ENCODE data around the gene E2F2.
A peak's percentile ranks its signal among the peaks of the same experiment; 100 is the strongest.

E2F2 gene

DNA sequence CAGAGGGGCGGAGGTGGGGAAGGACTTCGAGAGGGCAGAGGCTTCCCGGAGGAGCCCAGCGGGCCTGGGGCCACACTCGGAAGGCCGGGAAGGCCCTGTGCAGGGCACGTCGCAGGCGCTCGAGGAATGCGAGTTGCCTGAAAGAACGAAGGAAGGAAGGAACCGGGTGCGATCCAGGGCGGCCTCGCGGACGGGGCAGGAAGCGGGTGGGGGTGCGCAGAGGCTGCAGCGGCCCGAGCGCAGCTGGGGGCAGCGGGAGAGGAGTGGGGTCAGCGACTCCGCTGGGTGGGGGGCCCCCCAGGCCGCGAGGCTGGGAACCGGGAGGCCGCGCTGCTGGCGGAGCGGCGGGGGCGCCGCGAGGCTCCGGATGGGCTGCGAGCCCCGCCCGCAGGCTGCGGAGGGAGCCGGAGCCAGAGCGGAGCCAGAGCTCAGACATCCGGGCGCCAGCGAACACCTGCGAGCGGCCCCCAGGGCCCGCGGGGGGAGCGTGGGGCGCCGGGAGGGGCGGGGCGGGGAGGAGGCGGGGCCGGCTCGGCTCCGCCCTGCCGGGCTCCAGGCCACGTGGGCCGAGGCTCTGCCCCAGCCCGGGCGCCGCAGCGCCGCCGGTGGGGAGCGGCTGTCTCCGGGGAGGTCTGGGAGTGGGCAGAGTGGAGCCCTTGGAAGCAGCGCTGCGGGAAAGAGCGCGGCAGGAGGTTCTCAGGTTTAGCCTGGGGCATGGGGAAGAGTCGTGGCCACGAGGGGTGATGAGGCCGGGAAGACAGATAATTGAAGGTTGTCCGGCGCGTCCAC lies 23.6 kb upstream of the E2F2 start:
- peak overlapping the region; percentile 53 for H3K4me3 ChIP-seq (ENCODE audit: low read depth, low read length)
- no peak for DNase-seq (ENCODE audit: low read depth)
- TF ChIP-seq, protein P1, sequence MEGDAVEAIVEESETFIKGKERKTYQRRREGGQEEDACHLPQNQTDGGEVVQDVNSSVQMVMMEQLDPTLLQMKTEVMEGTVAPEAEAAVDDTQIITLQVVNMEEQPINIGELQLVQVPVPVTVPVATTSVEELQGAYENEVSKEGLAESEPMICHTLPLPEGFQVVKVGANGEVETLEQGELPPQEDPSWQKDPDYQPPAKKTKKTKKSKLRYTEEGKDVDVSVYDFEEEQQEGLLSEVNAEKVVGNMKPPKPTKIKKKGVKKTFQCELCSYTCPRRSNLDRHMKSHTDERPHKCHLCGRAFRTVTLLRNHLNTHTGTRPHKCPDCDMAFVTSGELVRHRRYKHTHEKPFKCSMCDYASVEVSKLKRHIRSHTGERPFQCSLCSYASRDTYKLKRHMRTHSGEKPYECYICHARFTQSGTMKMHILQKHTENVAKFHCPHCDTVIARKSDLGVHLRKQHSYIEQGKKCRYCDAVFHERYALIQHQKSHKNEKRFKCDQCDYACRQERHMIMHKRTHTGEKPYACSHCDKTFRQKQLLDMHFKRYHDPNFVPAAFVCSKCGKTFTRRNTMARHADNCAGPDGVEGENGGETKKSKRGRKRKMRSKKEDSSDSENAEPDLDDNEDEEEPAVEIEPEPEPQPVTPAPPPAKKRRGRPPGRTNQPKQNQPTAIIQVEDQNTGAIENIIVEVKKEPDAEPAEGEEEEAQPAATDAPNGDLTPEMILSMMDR (IDR thresholded peaks at IDR 0.05; ENCODE audit: low read depth, low read length, missing control alignments): peak; percentile 36

DNA sequence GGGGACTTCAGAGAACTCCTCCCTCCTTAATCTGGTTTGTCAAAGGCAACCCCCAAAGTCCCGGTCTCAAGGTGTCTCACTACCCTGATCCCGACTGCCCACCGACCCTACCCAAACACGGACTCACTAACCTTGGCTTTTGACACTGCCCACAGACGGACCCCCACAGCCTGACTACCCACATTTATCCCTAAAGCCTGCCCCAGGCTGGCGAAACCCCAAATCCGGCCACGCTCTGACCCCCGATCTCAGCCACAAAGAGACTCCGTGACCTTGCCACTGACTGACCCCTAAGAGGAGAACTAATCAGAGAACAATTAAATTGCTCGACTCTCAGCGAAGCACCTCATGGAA lies 23.1 kb upstream of the E2F2 start:
- H3K4me3 ChIP-seq (ENCODE audit: low read depth, low read length): peak overlapping the region; percentile 46
- TF ChIP-seq, protein P1 (IDR thresholded peaks at IDR 0.05; ENCODE audit: low read depth, low read length, missing control alignments): no peak
- no peak for DNase-seq (ENCODE audit: low read depth)

DNA sequence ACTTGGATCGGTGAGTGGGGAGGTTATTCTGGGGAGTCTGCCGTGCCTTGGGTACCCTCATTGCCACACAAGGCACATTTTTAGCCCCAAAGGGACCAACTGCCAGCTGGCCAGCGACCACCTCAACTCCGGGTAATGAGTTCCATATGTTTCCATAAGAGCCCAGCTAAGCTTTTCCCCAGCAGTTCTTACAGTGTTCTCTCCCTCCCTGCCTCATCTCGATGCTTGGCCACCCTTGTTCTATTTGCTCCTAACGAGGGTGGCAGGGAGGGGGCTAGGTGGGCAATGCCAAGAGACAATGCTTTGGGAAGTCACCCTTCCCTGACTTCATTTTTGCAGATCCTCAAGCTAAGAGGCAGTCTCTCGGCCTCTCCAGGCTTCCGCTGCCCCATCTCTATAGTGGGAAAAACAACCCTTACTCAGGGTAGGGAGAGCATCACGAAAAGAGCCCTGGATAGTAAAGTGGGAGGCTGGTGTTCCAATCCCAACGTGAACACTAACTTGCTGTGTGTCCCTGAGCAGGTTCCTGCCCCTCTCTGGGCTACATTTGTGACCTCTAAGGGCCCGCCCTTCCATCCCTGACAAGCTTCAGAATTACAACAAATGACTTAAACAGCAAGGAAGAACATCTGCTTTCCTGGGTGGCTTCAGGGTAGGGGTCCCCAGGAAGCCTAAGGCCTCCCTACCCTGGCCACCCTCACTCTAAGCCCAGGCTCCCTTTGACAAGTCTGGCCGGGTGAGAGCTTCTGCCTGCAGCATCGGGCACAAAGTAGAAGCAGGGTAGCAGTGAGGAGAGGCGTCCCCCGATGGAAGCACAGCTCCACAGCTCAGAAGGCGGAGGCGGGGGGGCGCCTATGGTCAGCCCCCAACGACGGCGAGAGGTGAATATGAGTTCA lies 22.4 kb upstream of the E2F2 start:
- DNase-seq (ENCODE audit: low read depth): no peak
- H3K4me3 ChIP-seq (ENCODE audit: low read depth, low read length): no peak overlapping the region; the same call in 1 of the 2 replicates
- TF ChIP-seq, protein P1 (IDR thresholded peaks at IDR 0.05; ENCODE audit: low read depth, low read length, missing control alignments): no peak

DNA sequence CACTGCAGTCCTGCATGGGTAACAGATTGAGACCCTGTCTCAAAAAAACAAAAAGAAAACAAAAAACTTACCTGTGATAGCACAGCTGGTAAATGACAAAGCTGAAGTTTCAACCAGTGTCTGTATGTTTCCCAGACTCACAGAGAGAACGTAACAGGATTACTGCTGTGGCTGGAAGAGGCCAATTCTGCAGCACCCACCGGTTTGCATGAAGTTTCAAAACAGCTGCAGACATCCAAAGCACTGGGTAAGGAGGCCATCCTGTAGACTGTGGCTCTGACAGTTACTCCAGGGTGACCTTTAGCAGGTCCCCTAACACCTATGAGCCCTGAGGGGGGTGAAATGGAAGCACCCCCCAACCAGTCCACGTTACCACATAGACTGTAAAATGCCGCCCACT lies 20.8 kb upstream of the E2F2 start:
- TF ChIP-seq, protein P1 (IDR thresholded peaks at IDR 0.05; ENCODE audit: low read depth, low read length, missing control alignments): no peak
- no peak for DNase-seq (ENCODE audit: low read depth)
- H3K4me3 ChIP-seq (ENCODE audit: low read depth, low read length): no peak overlapping the region

DNA sequence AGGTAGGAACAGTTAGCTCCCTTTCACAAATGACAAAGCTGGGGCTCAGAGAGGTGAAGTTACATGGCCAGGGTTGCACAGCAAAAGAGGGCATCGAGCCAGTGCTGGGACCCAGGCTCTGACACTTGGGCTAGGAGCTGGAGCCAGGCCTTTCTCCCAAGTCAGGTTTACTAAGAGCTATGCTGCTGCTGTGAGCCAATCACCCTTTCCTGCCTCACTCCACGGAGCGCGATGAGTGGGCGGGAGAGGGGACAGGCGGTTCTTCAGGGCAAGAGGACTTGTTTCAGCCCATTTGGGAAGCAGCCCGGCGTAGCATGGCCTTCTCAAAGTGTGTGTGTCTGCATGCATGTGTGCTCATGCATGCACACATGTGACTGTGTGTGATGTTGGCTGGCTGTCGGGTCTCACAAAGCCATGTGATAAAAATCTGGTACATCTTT lies 17.7 kb upstream of the E2F2 start:
- DNase-seq (ENCODE audit: low read depth): no peak
- TF ChIP-seq, protein P1 (IDR thresholded peaks at IDR 0.05; ENCODE audit: low read depth, low read length, missing control alignments): no peak
- no peak overlapping the region for H3K4me3 ChIP-seq (ENCODE audit: low read depth, low read length)

DNA sequence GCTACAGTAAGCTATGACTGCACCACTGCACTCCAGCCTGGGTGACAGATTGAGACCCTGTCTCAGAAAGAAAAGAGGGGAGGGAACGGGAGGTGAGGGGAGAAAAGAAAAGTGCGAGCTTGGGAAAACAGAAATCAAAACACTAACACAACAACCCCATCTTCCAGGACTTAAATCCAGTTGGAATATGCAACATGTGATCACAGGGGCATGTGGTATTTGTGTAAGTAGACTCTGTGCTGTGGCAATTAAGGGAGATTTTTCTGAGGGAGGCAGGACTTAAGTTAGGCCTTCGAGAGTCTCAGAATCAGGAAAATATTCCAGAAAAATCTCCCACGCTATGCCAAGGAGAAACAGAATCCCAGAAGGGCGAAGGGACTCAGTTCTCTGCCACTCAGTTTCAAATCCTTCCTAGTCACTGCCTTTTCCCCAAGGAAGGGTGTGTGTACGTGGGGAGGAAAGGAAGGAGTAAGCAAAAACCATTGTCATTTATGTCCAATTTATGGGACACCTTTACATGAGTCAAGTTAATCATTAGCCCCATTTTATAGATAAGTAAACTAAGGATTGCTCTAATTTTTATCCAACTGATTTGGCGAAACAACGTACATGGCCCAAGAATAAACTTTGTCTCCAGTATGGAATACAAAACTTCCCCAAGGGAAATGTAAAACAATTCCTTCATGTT lies 16.0 kb upstream of the E2F2 start:
- H3K4me3 ChIP-seq (ENCODE audit: low read depth, low read length): no peak overlapping the region
- no peak for DNase-seq (ENCODE audit: low read depth)
- TF ChIP-seq, protein P1 (IDR thresholded peaks at IDR 0.05; ENCODE audit: low read depth, low read length, missing control alignments): no peak
